ENCODE measurements around the gene KRTAP10-12.

The KRTAP10-12 gene

GRCh38 chr21:44697811-44698734 is 1.1 kb downstream of the KRTAP10-12 start:
- no peak for DNase-seq (ENCODE audit: low read depth in 3 of 3)

DNA sequence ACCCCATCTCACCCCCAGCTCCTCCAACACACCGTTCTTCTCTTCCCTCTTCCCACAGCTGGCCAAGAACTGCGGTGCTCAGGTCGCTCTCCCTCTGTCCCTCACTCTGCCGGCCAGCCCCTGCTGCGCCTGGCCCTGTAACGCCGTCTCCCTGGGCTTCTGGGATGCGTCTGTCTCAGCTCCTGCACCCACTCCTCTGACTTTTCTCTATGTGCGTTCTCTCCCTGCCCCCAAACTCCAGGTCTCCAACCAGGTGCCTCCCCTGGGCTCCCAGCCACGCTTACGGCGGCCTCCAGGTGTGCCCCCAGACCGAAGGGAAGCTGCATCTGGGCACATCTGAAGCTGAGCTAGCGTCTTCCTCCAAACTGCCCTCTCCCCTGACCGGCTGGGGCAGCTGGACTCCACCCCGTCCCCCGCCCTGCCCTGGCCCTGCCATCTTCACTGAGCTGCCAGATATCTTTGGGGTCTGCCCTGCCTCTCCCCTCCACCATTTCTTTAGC is 2.6 kb downstream of the KRTAP10-12 start:
- DNase-seq (ENCODE audit: low read depth in 3 of 3) = no peak

DNA sequence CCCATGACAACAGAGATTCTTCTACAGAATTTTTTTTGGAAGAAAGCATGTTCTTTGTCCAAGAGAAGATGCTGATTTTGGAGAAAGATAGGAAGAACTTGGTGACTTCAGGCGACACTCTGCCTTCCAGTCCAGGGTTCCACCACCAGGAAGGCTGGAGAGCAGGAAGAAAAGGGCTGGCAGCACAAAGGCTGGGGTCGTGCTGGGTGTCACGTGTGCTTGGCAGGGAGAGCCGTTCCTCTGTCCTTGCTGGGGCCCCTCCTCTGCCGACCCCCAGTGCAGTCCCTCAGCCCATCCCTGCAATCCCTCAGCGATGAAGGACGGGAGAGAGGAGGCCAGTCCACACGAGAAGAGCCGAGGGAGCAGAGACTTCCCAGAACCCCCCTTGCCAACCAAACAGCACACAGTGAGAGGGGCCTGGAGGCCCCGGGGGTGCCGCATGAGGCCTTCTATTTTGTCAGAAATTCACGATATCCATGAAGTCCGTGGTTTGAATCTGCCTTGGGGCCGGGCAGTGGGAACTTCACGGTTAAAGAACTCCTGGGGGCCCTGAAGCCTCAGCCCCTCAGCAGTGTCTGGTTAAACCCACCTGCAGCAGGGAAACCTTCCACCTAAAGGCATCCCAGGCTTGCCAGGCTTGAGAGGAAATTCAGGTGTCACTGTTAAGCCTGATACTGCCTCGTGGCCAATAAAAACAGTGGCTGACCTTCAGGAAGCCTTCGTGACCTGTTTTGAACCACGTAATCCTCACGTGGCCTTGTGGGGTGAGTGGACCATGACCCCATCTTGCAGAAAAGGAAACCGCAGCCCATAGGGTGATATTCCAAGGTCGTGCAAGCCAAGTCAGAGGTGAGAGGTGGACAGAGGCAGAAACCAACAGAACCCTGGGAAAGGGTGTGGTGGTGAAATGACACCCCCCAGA is 3.4 kb downstream of the KRTAP10-12 start:
- DNase-seq (ENCODE audit: low read depth in 3 of 3) = no peak

DNA sequence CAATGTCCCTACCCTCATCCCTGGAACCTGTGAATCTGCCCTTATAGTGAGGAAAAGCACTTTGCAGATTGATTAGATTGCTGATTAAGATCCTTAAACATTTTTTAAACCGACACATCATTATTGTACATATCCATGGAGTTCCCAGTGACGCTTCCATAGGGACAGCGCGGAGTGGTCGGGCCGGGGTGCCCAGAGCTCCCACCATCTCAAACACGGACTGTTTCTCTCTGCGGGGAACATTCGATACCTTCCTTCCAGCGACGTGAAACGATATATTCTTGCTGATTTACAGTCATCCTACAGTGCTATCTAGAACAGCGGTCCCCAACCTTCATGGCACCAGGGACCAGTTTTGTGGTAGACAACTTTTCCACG is 4.0 kb downstream of the KRTAP10-12 start:
- no peak for DNase-seq (ENCODE audit: low read depth in 3 of 3)

DNA sequence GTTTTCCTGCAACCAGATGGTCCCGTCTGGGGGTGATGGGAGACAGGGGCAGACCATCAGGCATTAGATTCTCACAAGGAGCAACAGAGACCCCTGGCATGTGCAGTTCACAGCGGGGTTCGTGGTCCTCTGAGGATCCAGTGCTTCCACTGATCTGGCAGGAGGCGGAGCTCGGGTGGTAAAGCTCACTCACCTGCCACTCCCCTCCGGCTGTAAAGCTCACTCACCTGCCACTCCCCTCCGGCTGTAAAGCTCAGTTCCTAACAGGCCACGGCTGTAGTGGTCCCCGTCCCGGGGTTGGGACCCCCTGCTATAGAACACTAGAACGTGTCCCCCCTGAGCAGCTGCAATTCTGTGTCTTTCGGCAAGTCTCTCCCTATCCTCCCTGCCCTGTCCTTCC is 4.6 kb downstream of the KRTAP10-12 start:
- DNase-seq (ENCODE audit: low read depth in 3 of 3) = no peak

DNA sequence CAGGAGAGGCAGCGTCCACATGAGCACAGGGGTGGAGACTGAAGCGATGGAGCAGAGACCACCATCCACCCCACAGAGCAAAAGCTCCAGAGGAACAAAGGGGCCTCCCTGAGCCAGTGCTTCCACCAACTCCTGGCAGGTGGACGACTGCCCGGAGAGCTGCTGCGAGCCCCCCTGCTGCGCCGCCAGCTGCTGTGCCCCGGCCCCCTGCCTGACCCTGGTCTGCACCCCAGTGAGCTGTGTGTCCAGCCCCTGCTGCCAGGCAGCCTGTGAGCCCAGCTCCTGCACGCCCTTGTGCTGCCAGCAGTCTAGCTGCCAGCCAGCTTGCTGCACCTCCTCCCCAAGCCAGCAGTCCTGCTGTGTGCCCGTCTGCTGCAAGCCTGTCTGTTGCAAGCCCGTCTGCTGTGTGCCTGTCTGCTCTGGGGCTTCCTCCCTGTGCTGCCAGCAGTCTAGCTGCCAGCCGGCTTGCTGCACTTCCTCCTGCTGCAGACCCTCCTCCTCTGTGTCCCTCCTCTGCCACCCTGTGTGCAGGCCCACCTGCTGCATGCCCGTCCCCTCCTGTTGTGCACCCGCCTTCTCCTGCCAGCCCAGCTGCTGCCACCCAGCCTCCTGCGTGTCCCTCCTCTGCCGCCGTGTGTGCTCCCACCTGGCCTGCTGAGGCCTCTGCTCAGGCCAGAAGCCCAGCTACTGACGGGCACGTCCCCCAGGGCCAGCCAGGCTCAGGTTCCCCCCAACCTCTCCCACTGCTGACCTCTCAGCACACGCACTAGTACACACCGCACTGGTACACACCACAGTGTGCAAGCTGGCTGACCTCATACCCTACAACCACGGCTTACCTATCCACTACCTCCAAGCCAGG is 5.4 kb downstream of the KRTAP10-12 start:
- no peak for DNase-seq (ENCODE audit: low read depth in 3 of 3)

DNA sequence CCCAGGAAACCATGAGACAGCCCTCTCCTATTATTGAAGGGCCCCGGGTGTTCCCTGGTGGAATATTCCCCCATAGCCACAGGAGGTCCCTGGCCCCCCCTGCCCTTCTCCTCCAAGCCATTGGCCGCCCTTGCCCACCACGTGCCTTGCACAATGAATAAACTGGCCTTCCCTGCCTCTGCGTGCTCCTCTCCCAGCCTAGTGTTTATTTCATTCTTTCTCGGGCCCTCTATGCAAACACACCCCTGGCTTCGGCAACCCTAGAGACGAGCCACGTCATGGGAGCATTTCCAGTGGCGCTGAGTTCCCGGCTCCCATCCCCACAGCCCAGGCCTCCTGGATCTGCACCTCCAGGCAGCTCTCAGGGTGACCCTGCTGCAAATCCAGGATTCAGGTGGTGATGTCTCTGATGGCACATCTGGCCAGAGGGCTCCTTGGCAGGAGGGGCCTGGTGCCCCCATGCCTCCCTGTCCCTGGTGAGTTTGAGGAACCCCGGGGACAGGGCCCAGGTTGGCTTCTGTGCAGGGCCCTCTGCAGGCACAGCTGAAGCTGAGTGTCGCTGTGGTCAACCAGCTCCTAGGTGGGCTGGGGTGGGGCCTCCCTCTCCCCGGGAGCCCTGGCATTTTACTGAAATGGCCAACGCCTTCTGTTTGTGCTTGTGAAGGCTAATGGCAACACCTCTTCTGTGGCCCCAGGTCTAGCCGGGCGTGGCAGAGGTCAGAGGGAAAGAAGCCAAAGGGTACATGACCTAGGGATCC is 6.2 kb downstream of the KRTAP10-12 start:
- no peak for DNase-seq (ENCODE audit: low read depth in 3 of 3)

DNA sequence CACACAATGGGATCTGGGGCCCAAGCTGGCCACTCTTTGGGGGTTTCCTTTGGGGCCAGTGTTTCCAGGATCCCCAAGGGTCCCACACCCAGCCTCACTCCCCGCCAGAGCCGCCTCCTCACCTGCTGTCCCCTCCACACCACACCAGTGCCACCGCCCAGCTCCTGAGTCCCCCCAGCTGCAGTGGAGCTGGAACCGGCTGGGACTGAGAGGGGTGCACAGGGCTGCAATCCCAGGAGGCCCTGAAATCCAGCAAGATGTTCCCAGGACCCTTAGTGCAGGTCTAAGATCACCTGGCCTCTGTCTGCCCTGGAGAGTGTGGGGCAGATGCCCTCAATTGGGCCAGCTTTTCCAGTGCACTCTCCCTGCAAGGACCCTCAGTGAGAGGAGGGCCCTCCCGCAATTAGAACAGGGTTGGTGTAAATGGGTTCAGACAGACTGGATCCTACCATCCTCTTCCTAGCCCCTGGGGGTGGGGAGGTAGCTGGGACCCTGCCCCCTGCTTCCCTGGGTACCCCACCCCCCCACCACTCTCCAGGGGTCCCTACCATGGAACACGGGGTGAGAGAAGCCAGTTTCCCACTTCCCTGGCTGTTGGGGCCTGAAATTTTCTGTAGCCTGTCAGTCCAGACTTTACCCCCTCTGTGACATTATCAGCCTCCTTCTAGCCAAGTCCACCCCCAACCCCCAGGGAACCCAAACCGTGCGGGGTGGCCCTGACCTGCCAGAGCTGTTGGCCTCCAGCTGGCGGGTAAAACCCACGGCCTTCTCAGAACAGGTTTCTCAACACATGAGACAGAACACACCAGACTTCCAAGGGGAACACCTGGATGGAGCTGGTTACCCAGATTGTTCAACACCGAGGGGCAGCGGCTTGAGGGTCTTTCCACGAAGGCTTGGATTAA is 7.0 kb downstream of the KRTAP10-12 start:
- no peak for DNase-seq (ENCODE audit: low read depth in 3 of 3)

- no peak for DNase-seq (ENCODE audit: low read depth in 3 of 3)
These were observed 7.6 kb downstream of the KRTAP10-12 start for GRCh38 chr21:44704636-44705001.

DNA sequence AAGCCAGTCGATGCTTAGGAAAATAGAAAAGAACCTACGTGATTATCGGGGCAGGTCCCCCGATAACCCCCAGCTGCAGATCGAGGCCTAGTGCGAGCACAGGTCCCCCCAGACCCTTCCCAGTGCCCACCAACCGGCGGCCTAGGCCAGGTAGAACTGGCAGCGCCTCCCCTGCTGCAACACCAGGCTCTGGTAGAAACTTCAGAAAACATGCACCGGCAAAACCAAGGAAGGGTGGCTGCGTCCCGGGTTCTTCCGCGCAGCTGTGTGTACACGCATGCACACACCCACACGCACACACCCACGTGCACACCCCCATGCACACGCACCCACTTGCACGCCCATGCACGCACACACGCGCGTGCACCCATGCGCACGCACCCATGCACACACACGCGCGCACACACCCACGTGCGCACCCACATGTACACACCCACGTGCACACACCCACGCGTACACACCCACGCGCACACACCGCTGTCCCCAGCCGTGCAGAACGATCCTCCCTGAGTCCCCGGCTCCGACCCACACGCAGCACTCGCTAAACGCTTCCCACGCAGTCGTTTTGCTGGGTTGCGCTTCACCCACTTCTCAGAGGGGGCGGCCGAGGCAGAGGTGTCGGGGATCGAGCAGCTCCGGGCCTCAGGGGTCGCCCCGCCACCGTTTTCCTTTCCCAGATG is 9.2 kb downstream of the KRTAP10-12 start:
- DNase-seq (ENCODE audit: low read depth in 3 of 3) = no peak

DNA sequence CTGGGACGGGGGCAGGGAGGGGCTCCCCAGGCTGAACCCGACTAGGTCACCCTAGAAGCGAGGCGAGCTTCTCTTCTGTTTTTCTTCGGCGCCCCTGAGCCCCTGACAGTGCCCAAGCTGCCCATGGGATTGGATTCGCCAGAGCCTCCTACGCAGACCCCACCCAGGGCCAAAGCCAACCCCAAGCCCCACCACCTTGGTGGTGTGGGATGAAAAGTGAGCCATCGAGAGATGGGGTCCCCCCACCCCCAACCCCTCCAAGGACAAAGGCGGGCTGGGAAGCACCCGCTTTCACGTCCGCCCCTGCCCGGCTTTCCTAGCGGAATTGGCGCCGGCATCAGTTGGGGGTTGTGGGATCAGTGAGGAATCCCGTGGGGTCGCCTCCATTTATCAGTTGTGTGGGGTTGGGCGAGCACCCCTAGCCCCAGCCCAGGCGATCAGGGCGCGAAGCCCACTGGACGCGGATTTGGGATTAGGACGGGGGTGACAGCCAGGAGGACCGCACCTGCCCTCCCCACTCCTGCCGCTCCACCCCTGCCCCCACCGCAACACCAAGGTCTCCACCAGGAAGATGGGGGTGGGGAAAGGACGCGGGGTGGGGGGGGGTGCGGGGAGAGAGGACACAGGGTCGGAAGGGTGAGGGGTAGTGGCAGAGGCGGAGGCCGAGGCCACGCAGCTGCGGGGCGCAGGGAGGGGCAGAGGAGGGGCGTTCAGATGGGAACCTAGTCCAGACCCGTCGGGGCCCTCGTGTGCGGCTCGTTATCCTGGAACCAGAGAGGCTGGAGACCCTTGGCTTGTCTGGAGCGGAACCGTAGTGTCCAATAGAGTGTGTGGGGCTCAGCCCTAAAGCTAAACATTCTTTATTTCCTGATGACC is 10.0 kb downstream of the KRTAP10-12 start:
- DNase-seq (ENCODE audit: low read depth in 3 of 3) = no peak

DNA sequence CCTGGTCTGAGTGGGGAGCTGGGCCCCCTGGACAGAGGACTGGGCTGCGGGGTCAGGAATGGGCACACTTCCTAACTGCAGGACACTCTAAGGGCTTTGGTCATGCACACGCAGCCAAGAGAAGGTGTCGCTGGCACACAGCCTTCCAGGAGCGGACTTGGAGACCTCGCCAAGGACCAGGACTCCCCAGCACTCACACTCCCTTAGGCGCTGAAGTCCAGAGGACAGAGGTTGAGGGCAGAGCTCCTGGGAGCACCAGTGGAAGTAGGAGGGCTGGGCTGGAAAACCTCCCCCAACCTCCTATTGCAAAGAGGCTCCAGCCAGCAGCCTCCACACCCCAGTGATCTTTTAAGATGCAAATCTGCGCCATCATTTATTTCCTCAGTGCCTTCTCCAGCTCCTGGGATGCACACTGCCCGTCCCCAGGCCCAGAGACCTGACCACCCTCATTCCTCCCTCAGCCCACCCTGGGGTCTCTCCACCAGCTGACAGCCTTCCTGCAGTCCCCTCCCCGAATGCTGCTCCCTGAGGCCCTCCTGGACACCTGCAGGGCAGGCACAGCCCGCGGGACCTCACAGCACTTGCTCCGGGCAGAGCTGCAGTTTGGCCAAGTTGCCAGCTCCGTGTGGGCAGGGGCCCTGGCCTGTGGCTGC is 11.4 kb downstream of the KRTAP10-12 start:
- no peak for DNase-seq (ENCODE audit: low read depth in 3 of 3)

DNA sequence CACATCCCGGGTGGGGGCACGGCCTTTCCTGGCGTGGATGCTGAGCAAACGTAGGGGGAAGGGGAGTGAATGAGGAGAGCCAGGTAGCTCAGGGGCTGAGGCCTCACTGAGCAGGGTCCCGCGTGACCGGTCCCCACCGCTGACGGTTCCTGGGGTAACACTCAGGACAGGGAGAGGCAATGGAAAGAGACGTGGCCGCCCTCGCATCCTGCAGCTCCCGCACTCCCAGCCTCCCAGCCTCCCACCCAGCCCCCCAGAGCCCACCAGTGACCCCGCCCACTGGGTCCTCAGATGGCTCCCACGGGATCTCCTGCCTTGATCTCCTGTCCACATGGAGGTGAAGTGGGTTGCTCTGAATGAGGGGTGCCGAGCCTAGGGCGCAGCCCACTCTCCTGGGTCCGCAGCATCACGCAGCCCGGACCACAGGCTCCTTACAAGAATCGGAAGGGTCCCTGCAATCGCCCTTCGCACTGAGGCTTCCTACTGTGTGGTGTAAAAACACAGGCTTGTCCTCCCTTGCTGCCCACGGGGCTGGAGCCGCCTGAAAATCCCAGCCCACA is 12.0 kb downstream of the KRTAP10-12 start:
- DNase-seq (ENCODE audit: low read depth in 3 of 3) = no peak

- no peak for DNase-seq (ENCODE audit: low read depth in 3 of 3)
These were observed 12.7 kb downstream of the KRTAP10-12 start for GRCh38 chr21:44709426-44710293.

- no peak for DNase-seq (ENCODE audit: low read depth in 3 of 3)
These were observed 13.3 kb downstream of the KRTAP10-12 start for GRCh38 chr21:44710294-44710665.

DNA sequence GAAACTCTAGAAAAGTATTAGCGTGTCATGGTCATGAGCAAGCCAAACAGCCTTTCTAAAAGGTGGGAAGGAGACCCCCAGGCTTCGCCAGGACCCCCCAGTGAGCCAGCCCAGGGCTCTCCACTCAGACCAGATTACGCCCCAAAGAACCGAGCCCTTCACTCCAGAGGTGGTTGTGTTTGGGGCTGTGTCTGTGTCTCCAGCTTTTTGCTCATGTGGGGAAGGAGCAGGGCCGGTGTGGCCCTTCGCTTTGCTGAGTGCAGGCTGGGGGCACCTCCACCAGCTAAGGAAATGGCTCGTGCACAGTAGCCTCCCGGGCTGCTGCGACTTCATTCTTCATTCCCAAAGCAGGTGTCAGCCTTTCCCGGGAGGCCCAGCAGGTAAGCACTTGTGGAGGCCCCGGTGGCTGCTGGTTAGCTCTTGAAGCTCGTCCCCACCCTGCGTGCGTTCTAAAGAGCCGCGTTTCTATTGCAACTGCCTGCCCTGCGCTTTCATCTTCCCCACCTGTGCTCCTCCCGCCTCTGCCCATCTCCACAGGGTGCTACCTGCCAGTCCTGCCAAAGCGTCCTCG is 13.9 kb downstream of the KRTAP10-12 start:
- DNase-seq (ENCODE audit: low read depth in 3 of 3) = no peak

All from stimulated activated CD4-positive, alpha-beta T cell treated with anti-CD3 and anti-CD28 coated beads, TNF-alpha, amount 100 ng/mL, for 24 hours (primary cell).